HEK293 (cell line): ENCODE results near the gene WDR4.

Experiments
- GLI4 ChIP-seq: fragments of 450-650 bp; formaldehyde crosslinking; IDR thresholded peaks from 2 replicates; pipeline ENCODE4 v1.5.1; 2016; ENCODE audit warnings: missing biosample characterization, missing genetic modification characterization
- GLIS2 ChIP-seq: fragments of 450-650 bp; formaldehyde crosslinking; IDR thresholded peaks from 2 replicates; pipeline ENCODE4 v1.5.1; 2016; ENCODE audit warnings: missing biosample characterization, missing genetic modification characterization
- KLF1 ChIP-seq: fragments of 450-650 bp; formaldehyde crosslinking; IDR thresholded peaks from 2 replicates; pipeline ENCODE4 v1.5.1; 2016; ENCODE audit warnings: missing biosample characterization, missing genetic modification characterization
- MYNN ChIP-seq: fragments of 450-650 bp; formaldehyde crosslinking; IDR thresholded peaks from 2 replicates; pipeline ENCODE4 v1.5.1; 2016; ENCODE audit warnings: missing biosample characterization, missing genetic modification characterization, borderline replicate concordance
- REPIN1 ChIP-seq: fragments of 450-650 bp; formaldehyde crosslinking; IDR thresholded peaks from 2 replicates; pipeline ENCODE4 v1.5.1; 2017; ENCODE audit warnings: missing biosample characterization, missing genetic modification characterization, low read depth
- YY2 ChIP-seq: fragments of 450-650 bp; formaldehyde crosslinking; IDR thresholded peaks from 2 replicates; pipeline ENCODE4 v1.5.1; 2016; ENCODE audit warnings: missing biosample characterization, missing genetic modification characterization
- ZFP69B ChIP-seq: fragments of 450-650 bp; formaldehyde crosslinking; IDR thresholded peaks from 2 replicates; pipeline ENCODE4 v1.5.1; 2016; ENCODE audit warnings: missing biosample characterization, missing genetic modification characterization
- ZNF10 ChIP-seq: fragments of 450-650 bp; formaldehyde crosslinking; IDR thresholded peaks from 2 replicates; pipeline ENCODE4 v1.5.1; 2017; ENCODE audit warnings: missing biosample characterization, missing genetic modification characterization
- ZNF121 ChIP-seq: fragments of 450-650 bp; formaldehyde crosslinking; IDR thresholded peaks from 2 replicates; pipeline ENCODE4 v1.5.1; 2016; ENCODE audit warnings: missing biosample characterization, missing genetic modification characterization
- ZNF24 ChIP-seq: fragments of 450-650 bp; formaldehyde crosslinking; IDR thresholded peaks from 2 replicates; pipeline ENCODE4 v1.5.1; 2016; ENCODE audit warnings: missing biosample characterization, missing genetic modification characterization
- ZNF521 ChIP-seq: fragments of 450-650 bp; formaldehyde crosslinking; IDR thresholded peaks from 2 replicates; pipeline ENCODE4 v1.5.1; 2017; ENCODE audit warnings: missing biosample characterization, mild to moderate bottlenecking, missing genetic modification characterization
- ZNF548 ChIP-seq: fragments of 450-650 bp; formaldehyde crosslinking; IDR thresholded peaks from 2 replicates; pipeline ENCODE4 v1.5.1; 2016; ENCODE audit warnings: missing biosample characterization, missing genetic modification characterization
- ZNF623 ChIP-seq: fragments of 450-650 bp; formaldehyde crosslinking; IDR thresholded peaks from 2 replicates; pipeline ENCODE4 v1.5.1; 2016; ENCODE audit warnings: missing biosample characterization, missing genetic modification characterization
- ZSCAN23 ChIP-seq: fragments of 450-650 bp; formaldehyde crosslinking; IDR thresholded peaks from 2 replicates; pipeline ENCODE4 v1.5.1; 2016; ENCODE audit warnings: missing biosample characterization, missing genetic modification characterization
- TF ChIP-seq, protein P1 (sequence below): fragments of 450-650 bp; formaldehyde crosslinking; IDR thresholded peaks from 2 replicates; pipeline ENCODE4 v1.5.1; 2016; ENCODE audit warnings: missing biosample characterization, missing genetic modification characterization, borderline replicate concordance
- TF ChIP-seq, protein P2 (sequence below): fragments of 450-650 bp; formaldehyde crosslinking; IDR thresholded peaks from 2 replicates; pipeline ENCODE4 v1.5.1; 2016; ENCODE audit warnings: missing biosample characterization, missing genetic modification characterization
- TF ChIP-seq, protein P3 (sequence below): sonication (generic); formaldehyde crosslinking; IDR thresholded peaks from 2 replicates; pipeline ENCODE4 v1.8.1; 2022; ENCODE audit warnings: mild to moderate bottlenecking, moderate library complexity, missing genetic modification reagents
- TF ChIP-seq, protein P4 (sequence below): fragments of 450-650 bp; formaldehyde crosslinking; IDR thresholded peaks from 2 replicates; pipeline ENCODE4 v1.5.1; 2016; ENCODE audit warnings: missing biosample characterization, missing genetic modification characterization, low read depth
- TF ChIP-seq, protein P5 (sequence below): fragments of 450-650 bp; formaldehyde crosslinking; IDR thresholded peaks from 2 replicates; pipeline ENCODE4 v1.5.1; 2016; ENCODE audit warnings: missing biosample characterization, missing genetic modification characterization
- TF ChIP-seq, protein P6 (sequence below): fragments of 450-650 bp; formaldehyde crosslinking; IDR thresholded peaks from 2 replicates; pipeline ENCODE4 v1.5.1; 2016; ENCODE audit warnings: missing biosample characterization, missing genetic modification characterization, borderline replicate concordance

The WDR4 gene

DNA sequence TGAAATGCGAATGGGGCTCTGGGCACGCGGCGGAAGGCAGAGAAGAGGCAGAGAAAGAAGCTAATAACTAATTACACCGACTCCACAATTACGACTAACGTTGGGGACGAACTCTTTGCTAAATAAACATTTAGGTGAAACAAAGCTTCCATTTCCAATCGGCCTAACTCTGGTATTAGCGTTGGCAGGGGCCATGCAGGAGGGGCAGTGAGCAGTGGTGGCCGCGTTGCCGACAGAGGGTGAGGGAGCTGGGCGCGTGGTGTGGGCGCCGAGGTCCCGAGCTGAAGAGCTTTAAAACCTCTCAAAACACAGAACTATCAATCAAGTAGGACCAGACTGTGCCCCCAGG lies 13.2 kb upstream of the WDR4 start (continued):
- TF ChIP-seq, protein P1, sequence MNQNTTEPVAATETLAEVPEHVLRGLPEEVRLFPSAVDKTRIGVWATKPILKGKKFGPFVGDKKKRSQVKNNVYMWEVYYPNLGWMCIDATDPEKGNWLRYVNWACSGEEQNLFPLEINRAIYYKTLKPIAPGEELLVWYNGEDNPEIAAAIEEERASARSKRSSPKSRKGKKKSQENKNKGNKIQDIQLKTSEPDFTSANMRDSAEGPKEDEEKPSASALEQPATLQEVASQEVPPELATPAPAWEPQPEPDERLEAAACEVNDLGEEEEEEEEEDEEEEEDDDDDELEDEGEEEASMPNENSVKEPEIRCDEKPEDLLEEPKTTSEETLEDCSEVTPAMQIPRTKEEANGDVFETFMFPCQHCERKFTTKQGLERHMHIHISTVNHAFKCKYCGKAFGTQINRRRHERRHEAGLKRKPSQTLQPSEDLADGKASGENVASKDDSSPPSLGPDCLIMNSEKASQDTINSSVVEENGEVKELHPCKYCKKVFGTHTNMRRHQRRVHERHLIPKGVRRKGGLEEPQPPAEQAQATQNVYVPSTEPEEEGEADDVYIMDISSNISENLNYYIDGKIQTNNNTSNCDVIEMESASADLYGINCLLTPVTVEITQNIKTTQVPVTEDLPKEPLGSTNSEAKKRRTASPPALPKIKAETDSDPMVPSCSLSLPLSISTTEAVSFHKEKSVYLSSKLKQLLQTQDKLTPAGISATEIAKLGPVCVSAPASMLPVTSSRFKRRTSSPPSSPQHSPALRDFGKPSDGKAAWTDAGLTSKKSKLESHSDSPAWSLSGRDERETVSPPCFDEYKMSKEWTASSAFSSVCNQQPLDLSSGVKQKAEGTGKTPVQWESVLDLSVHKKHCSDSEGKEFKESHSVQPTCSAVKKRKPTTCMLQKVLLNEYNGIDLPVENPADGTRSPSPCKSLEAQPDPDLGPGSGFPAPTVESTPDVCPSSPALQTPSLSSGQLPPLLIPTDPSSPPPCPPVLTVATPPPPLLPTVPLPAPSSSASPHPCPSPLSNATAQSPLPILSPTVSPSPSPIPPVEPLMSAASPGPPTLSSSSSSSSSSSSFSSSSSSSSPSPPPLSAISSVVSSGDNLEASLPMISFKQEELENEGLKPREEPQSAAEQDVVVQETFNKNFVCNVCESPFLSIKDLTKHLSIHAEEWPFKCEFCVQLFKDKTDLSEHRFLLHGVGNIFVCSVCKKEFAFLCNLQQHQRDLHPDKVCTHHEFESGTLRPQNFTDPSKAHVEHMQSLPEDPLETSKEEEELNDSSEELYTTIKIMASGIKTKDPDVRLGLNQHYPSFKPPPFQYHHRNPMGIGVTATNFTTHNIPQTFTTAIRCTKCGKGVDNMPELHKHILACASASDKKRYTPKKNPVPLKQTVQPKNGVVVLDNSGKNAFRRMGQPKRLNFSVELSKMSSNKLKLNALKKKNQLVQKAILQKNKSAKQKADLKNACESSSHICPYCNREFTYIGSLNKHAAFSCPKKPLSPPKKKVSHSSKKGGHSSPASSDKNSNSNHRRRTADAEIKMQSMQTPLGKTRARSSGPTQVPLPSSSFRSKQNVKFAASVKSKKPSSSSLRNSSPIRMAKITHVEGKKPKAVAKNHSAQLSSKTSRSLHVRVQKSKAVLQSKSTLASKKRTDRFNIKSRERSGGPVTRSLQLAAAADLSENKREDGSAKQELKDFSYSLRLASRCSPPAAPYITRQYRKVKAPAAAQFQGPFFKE (tag by site-specific recombination): no peak
- TF ChIP-seq, protein P2, sequence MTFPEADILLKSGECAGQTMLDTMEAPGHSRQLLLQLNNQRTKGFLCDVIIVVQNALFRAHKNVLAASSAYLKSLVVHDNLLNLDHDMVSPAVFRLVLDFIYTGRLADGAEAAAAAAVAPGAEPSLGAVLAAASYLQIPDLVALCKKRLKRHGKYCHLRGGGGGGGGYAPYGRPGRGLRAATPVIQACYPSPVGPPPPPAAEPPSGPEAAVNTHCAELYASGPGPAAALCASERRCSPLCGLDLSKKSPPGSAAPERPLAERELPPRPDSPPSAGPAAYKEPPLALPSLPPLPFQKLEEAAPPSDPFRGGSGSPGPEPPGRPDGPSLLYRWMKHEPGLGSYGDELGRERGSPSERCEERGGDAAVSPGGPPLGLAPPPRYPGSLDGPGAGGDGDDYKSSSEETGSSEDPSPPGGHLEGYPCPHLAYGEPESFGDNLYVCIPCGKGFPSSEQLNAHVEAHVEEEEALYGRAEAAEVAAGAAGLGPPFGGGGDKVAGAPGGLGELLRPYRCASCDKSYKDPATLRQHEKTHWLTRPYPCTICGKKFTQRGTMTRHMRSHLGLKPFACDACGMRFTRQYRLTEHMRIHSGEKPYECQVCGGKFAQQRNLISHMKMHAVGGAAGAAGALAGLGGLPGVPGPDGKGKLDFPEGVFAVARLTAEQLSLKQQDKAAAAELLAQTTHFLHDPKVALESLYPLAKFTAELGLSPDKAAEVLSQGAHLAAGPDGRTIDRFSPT (tag by site-specific recombination): no peak
- TF ChIP-seq, protein P3, sequence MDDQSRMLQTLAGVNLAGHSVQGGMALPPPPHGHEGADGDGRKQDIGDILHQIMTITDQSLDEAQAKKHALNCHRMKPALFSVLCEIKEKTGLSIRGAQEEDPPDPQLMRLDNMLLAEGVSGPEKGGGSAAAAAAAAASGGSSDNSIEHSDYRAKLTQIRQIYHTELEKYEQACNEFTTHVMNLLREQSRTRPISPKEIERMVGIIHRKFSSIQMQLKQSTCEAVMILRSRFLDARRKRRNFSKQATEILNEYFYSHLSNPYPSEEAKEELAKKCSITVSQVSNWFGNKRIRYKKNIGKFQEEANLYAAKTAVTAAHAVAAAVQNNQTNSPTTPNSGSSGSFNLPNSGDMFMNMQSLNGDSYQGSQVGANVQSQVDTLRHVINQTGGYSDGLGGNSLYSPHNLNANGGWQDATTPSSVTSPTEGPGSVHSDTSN (CRISPR knock-in tag): no peak
- TF ChIP-seq ZNF24 (tag by site-specific recombination) (peak; percentile 54; the same call in 1 of the 2 replicates), ZNF623 (tag by site-specific recombination) (no peak), ZFP69B (tag by site-specific recombination) (no peak; the same call in 1 of the 2 replicates), ZNF548 (tag by site-specific recombination) (no peak), ZNF121 (tag by site-specific recombination) (no peak), MYNN (no peak), ZNF10 (tag by site-specific recombination) (no peak), KLF1 (tag by site-specific recombination) (no peak), ZSCAN23 (tag by site-specific recombination) (peak; percentile 92; the same call in 1 of the 2 replicates), GLIS2 (tag by site-specific recombination) (no peak), YY2 (tag by site-specific recombination) (no peak), REPIN1 (tag by site-specific recombination) (no peak; the same call in 1 of the 2 replicates), GLI4 (tag by site-specific recombination) (no peak), ZNF521 (tag by site-specific recombination) (no peak)
- TF ChIP-seq, protein P4, sequence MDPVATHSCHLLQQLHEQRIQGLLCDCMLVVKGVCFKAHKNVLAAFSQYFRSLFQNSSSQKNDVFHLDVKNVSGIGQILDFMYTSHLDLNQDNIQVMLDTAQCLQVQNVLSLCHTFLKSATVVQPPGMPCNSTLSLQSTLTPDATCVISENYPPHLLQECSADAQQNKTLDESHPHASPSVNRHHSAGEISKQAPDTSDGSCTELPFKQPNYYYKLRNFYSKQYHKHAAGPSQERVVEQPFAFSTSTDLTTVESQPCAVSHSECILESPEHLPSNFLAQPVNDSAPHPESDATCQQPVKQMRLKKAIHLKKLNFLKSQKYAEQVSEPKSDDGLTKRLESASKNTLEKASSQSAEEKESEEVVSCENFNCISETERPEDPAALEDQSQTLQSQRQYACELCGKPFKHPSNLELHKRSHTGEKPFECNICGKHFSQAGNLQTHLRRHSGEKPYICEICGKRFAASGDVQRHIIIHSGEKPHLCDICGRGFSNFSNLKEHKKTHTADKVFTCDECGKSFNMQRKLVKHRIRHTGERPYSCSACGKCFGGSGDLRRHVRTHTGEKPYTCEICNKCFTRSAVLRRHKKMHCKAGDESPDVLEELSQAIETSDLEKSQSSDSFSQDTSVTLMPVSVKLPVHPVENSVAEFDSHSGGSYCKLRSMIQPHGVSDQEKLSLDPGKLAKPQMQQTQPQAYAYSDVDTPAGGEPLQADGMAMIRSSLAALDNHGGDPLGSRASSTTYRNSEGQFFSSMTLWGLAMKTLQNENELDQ: no peak
- TF ChIP-seq, protein P5, sequence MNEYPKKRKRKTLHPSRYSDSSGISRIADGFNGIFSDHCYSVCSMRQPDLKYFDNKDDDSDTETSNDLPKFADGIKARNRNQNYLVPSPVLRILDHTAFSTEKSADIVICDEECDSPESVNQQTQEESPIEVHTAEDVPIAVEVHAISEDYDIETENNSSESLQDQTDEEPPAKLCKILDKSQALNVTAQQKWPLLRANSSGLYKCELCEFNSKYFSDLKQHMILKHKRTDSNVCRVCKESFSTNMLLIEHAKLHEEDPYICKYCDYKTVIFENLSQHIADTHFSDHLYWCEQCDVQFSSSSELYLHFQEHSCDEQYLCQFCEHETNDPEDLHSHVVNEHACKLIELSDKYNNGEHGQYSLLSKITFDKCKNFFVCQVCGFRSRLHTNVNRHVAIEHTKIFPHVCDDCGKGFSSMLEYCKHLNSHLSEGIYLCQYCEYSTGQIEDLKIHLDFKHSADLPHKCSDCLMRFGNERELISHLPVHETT: 0 out of 2 replicates have a peak, but pooled peaks have one; percentile 22
- TF ChIP-seq, protein P6, sequence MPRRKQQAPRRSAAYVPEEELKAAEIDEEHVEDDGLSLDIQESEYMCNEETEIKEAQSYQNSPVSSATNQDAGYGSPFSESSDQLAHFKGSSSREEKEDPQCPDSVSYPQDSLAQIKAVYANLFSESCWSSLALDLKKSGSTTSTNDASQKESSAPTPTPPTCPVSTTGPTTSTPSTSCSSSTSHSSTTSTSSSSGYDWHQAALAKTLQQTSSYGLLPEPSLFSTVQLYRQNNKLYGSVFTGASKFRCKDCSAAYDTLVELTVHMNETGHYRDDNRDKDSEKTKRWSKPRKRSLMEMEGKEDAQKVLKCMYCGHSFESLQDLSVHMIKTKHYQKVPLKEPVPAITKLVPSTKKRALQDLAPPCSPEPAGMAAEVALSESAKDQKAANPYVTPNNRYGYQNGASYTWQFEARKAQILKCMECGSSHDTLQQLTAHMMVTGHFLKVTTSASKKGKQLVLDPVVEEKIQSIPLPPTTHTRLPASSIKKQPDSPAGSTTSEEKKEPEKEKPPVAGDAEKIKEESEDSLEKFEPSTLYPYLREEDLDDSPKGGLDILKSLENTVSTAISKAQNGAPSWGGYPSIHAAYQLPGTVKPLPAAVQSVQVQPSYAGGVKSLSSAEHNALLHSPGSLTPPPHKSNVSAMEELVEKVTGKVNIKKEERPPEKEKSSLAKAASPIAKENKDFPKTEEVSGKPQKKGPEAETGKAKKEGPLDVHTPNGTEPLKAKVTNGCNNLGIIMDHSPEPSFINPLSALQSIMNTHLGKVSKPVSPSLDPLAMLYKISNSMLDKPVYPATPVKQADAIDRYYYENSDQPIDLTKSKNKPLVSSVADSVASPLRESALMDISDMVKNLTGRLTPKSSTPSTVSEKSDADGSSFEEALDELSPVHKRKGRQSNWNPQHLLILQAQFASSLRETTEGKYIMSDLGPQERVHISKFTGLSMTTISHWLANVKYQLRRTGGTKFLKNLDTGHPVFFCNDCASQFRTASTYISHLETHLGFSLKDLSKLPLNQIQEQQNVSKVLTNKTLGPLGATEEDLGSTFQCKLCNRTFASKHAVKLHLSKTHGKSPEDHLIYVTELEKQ: no peak
